ENCODE measurements around the gene TMC3.

DNA sequence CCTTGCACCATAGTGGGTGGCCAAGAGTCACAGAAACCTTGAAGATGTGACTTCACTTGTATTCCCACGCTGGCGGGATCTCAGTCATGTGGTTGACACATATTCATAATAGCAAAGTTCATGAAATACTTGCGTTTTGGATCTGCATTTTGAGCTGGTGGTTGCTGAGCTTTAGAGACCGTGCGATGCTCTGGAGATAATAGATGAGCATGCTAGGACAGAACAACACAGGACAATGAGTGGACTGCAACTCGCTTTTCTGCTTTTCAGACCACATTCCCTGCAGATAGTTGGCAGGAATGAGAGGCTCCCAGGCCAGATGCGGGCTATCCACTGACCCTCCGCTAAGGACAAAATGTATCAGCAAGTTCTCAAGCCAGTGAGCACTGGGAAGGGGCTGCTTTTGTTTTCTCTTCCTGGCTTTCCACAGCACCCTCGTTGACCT is 36.3 kb downstream of the TMC3 start:
- no peak for TF ChIP-seq GATA3 (IDR thresholded peaks at IDR 0.05; ENCODE audit: low read depth, low read length)
- TF ChIP-seq GATA2 (IDR thresholded peaks at IDR 0.05; ENCODE audit: low read depth, low read length), result no peak

All from SH-SY5Y (cell line).